ENCODE data around the gene CCL3.
"Not testable (repeated sequence)": the region's sequence is repeated elsewhere in the genome, so short reads cannot be mapped to it uniquely, and the experiment has no call there.

Gene CCL3

GRCh38 chr17:36085765-36086164, 4.2 kb downstream of the CCL3 start:
- DNase-seq, result peak; percentile 91

- not testable (repeated sequence) for DNase-seq
Observed at GRCh38 chr17:36083691-36084090, 6.3 kb downstream of the CCL3 start.

- DNase-seq, result peak; percentile 99
Observed at GRCh38 chr17:36082482-36083120, 7.3 kb downstream of the CCL3 start.

GRCh38 chr17:36081681-36082471, 8.1 kb downstream of the CCL3 start:
- peak; percentile 61 for DNase-seq

GRCh38 chr17:36074365-36074764, 15.6 kb downstream of the CCL3 start:
- DNase-seq, result no peak

- peak; percentile 59 for DNase-seq
Observed at GRCh38 chr17:36072431-36073121, 17.4 kb downstream of the CCL3 start.

- no peak for DNase-seq
Observed at GRCh38 chr17:36071751-36072150, 18.2 kb downstream of the CCL3 start.

GRCh38 chr17:36070427-36070826, 19.5 kb downstream of the CCL3 start:
- DNase-seq, result no peak

- DNase-seq, result peak; percentile 6
Observed at GRCh38 chr17:36069136-36069535, 20.8 kb downstream of the CCL3 start.

GRCh38 chr17:36068524-36068923, 21.4 kb downstream of the CCL3 start:
- DNase-seq, result peak; percentile 37

- peak; percentile 30 for DNase-seq
Observed at GRCh38 chr17:36066365-36066985, 23.5 kb downstream of the CCL3 start.

- no peak for DNase-seq
Observed at GRCh38 chr17:36063786-36064541, 26.0 kb downstream of the CCL3 start, which contains the start of gene CCL18. CCL18 (plus strand) TSS chr17:36064272; CDS start chr17:36064343, 71 bp downstream.

- DNase-seq, result no peak
Observed at GRCh38 chr17:36060816-36061215, 29.1 kb downstream of the CCL3 start.

- DNase-seq, result peak; percentile 10
Observed at GRCh38 chr17:36059406-36059805, 30.5 kb downstream of the CCL3 start.

- DNase-seq, result peak; percentile 48
Observed at GRCh38 chr17:36057911-36058310, 32.0 kb downstream of the CCL3 start.

GRCh38 chr17:36055921-36056520, 33.9 kb downstream of the CCL3 start:
- DNase-seq, result no peak

- no peak for DNase-seq
Observed at GRCh38 chr17:36055171-36055570, 34.8 kb downstream of the CCL3 start.

- DNase-seq, result no peak
Observed at GRCh38 chr17:36049643-36050042, 40.3 kb downstream of the CCL3 start.

GRCh38 chr17:36048066-36048465, 41.9 kb downstream of the CCL3 start:
- DNase-seq, result no peak
